Activated naive CD8-positive, alpha-beta T cell treated with anti-CD3 and anti-CD28 coated beads, Interleukin-2, amount 50 U/mL, for 16 hours (primary cell): ENCODE results near the gene RAB36.

Experiments used
- DNase-seq: peaks from one replicate; pipeline ENCODE4 v3.0.0-alpha.2; 2020; ENCODE audit warnings: low read depth, low spot score

Gene RAB36, protein sequence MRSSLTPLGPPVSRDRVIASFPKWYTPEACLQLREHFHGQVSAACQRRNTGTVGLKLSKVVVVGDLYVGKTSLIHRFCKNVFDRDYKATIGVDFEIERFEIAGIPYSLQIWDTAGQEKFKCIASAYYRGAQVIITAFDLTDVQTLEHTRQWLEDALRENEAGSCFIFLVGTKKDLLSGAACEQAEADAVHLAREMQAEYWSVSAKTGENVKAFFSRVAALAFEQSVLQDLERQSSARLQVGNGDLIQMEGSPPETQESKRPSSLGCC

DNA sequence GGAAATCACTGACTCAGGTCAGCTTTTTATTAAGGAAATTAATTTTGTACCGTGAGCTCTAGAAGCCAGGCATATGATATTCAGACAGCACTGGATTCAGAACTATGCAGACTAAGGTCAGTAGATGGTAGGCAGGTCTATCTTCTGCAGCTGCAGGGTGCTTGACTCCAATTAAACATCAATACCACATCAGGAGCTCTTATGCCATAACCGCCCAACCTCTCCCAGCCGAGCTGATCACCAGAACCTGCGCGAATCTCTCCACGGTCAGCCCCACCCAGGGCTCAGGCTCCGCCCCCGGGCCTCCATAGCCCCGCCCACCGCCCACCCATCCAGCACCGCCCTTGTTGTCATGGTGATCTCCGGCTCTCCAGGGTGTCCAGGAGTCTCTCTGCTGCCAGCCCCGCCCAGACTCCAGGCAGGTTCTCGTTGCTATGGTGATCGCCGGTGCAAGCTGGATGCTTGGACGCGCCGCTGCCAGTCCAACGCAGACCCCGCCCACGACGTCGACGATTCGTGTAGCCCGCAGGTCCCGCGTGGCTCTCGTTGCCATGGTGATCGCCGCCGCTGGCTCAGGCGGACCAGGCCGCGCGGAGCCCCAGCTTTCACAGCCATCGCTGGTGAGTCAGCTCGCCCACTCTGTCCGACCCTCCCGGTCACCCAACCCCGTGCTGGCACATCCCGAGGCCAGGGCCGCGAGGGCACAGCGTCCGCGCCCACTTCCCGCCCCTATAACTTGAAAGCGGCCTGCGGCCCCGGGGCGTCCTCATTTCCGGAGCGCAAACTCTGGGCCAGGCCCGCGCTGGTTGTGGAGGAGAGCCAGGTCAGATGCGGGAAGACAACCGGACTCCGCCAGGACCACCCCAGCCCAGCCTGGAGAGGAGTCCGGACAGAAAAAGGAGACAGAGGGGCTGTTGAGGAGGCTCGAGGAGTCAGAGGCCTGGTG, at the start of gene RAB36:
TSS of gene RAB36 (plus strand) at position 546 of the 946 bp plus-strand sequence. CDS start 1,140 bp downstream, outside the sequence.
- peak; percentile 39 for DNase-seq

DNA sequence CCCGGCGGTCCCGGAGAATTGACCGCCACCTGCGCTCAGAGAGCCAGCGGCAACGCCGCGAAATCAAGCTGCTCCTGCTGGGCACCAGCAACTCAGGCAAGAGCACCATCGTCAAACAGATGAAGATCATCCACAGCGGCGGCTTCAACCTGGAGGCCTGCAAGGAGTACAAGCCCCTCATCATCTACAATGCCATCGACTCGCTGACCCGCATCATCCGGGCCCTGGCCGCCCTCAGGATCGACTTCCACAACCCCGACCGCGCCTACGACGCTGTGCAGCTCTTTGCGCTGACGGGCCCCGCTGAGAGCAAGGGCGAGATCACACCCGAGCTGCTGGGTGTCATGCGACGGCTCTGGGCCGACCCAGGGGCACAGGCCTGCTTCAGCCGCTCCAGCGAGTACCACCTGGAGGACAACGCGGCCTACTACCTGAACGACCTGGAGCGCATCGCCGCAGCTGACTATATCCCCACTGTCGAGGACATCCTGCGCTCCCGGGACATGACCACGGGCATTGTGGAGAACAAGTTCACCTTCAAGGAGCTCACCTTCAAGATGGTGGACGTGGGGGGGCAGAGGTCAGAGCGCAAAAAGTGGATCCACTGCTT, 49.4 kb upstream of the RAB36 start:
- DNase-seq: no peak

DNA sequence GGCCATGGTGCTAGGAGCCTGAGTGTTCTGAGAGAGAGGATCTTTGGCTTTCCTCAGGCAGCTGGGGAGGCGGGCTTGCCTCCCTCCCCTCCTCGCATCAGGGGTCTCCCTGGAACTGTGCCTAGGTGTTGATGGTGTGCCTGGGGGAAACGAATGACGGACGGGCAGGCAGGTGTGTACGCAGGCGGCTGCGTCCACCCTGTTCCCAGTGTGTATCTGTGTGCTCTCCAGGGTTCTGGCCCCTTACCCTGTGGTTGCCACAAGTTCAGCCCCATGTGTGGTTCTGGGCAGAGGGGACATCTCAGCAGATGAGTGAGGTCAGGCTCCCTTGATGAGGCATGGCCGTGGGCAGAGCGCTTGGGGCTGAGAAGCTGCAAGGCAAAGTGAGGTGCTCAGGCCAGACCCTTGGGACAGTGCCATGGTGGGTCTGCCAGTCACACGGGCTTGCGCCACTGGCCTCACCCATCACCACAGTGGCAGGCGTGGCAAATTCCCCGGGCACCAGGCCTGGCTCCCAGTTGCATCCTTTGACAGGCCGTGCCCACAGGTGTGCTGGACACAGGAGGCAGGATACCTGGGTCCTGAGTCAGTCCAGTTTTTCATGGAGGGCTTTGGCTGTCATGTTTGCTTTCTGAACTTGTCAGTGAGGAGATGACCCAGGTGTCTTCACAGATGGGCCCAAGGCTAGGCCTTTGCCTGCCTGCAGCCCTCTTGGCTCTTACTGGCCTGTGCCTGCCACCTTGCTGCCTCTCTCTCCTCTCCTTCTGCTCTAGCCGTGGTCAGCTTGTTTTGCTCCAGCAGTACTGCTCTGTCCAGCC, 47.7 kb upstream of the RAB36 start:
- DNase-seq: no peak

DNA sequence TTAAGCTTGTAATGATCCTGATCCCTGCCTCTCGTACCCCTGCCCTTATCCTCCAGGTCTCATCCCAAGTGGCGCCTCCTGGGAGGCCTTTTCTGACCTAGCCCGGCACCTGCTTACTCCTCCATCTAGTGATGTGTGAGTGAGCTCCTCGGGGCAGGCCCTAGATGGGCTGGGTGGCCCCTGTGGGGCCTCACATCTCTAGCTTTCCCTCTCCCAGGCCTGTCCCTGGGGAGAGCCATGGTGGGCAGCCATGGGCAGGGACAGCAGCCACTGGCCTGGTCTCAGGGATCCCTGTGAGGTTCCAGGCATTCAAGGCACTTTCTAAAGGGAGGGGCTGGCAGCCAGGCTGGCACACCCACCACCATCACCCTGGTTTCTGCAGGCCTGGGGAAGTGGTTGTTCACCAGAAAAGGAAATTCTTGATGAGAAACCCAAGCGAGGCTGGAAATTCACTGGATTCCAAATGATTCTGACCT, 47.0 kb upstream of the RAB36 start:
- DNase-seq: no peak

DNA sequence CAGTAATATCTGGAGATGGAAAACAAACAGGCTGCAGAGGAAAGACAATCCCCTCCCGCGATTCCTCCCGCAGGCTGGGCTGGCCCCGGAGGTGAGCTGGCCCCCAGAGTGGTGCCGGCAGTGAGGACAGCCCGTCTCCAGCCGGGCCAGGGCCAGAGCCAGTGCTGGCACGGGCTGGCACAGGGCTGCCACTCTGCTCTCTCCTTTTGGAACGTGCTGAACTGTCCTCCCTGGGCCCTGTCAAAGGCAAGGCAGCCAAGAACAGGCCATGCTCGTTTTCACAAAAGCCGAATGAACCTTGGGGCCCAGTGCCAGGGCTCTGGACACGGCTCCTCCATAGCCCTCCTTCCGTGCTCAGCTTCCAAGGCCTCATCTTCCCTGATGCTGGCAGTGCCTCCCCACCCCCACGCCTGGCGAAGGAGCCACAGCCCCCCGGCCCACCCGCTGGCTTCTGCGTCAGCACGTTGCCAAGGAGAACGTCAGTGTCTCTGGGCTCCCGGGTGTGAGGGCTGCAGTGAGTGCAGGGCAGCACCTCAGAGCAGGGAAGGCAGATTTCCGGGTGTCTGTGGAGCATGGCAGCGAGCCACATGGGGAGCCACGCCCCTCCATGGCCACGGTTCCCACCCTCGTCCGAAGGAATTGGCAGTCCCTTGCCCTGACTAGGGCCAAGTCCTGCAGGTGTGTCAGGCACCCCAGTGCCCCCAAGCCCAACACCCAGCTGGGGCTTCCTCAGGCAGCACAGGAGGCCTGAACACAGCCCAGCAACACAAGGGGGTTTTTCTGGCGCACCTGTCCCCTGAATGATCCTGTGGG, 46.4 kb upstream of the RAB36 start:
- DNase-seq: no peak

DNA sequence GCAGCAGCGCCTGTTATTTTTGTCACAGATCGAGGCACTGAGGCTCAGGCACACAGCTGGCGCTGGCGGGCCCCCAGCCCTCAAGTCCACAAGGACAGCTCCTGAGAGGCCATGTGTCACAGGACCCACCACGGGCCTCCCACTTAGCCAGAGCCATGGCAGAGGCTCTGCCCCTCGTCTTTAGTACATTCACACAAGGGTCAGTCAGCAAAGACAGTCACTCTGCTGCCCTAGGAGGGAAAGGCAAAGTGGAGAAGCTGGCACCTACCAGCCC, 45.8 kb upstream of the RAB36 start:
- no peak for DNase-seq

DNA sequence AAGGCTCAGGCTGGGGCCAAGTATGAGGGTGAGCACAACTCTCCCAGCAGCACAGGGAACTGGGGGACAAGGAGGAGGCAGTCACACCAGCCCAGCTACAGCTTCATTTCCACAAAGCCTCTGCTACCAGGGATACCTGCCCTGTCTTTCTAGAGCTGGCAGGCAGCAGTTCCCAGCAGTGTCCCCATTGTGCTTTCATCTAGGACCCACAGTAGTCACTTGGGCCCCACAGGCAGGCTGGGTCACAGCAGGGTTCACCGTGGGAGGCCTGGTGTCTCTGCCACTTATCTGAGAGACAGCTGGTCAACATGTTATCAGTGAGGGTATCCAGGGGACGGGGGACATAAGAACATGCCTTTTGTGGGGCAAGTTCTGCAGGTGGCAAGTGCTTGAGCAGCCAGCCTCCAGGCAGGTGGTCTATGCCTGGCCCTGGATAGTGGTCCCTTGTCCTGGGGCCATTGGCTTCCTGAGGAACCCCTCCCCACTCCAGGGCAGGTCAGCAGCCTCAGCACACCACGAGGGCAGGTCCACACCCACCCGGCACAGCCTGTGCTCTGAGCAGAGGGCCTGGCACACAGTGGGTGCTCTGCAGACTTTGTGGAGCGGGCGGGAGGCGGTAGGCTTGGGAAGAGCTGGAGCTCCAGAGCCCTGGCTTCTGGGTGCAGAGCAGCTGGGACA, 45.0 kb upstream of the RAB36 start:
- DNase-seq: no peak

DNA sequence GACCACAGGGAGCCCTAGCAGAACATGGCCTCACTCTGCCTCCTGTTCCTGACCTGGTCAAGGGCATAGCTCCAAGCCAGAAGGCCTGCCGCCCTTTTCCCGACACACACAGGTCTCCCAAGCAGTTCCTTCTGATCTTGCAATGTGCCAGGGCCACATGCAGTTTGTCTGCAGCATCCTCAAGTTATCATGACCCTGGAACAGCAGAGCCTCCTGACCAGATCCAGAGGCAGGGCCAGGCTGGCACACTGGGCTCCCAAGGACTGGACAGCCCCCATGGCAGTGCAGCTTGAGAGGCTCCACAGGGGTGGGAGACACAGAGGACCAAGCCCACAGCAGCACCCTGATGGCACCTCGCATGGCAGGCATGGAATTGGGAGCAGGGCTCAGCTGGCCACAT, 43.8 kb upstream of the RAB36 start:
- DNase-seq: no peak

DNA sequence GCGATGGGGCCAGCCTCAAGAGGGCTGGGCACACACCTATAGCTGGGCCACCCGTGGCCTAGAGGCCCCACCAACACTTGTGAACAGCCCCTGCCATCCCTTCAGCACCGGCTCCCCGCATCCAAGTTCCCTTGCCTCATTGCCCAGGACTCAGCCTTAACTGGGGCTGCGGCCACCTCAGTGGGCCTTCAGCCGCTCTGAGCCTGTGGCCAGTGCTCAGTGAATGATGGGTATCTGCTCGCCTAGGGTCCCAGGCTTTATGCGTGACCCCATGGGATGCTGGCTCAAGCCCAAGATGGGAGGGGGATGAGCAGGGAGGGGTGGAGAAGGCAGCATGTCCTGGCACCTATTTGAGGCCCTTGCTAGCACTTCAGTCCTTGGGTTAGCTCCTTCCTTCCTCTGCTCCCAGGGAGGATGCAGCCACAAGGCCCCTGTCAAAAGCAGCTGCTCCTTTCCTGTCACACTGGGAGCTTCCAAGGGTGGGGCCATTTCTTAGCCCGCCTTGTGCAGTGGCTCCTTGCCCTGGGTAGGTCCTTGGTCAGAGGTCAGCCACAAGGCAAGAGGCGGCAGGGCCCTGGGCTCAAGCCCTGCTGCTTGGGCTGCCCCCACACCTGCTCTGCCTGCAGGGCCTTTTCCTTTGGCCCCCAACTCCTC, 43.1 kb upstream of the RAB36 start:
- DNase-seq: no peak

DNA sequence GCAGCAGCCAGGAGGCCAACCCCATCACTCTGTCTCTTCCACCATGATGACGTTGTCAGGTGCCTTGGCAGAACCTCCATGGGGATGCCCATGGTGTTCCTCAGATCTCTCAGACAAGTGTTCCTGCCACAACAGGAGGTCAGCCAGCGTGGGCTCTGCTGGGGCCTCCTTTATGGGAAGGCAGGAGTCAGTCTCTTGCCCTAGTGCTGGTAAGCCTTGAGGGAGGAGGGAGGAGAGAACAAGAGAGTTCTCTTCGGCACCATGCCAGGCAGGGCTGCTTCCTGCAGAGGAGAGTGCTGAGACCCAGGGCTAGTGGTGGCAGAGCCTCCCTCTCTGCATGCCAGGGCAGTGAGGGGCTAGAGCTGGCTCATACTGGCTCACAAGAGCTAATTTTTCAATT, 42.5 kb upstream of the RAB36 start:
- no peak for DNase-seq

DNA sequence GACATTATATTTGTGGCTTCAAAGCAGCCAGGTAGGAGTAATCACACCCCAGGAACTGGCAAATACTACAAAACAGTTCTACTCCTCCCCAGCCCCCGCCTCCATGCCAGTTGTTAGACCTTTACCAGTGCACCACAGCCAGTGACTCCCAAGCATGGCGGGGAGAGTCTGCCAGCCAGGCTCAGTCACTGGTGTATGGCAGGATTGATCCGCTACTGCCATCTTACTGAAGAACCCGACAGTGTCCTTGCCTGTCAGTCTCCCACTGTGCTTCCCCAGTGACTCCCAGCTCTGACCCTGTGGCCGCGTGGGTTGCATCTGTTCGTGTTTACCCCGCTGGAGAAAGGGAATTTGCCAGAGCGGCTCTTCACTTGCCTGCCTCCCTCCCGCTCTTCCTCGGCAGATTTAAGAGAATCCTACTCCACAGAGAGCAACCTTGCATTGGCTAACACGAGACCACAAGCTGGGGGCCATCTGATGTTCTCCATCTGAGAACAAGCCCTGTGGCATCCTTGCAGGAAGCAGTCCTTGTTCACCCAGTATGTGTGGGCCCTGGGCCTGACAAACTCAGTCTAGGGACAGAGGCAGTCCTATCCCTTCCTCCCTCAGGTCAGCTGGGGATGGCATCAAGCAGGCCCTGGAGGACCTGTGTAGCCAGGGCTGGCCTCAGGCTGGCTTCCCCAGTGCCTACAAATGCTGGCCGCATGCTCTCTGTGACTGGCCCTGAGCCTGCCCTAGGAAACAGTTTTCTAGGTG, 41.9 kb upstream of the RAB36 start:
- no peak for DNase-seq

DNA sequence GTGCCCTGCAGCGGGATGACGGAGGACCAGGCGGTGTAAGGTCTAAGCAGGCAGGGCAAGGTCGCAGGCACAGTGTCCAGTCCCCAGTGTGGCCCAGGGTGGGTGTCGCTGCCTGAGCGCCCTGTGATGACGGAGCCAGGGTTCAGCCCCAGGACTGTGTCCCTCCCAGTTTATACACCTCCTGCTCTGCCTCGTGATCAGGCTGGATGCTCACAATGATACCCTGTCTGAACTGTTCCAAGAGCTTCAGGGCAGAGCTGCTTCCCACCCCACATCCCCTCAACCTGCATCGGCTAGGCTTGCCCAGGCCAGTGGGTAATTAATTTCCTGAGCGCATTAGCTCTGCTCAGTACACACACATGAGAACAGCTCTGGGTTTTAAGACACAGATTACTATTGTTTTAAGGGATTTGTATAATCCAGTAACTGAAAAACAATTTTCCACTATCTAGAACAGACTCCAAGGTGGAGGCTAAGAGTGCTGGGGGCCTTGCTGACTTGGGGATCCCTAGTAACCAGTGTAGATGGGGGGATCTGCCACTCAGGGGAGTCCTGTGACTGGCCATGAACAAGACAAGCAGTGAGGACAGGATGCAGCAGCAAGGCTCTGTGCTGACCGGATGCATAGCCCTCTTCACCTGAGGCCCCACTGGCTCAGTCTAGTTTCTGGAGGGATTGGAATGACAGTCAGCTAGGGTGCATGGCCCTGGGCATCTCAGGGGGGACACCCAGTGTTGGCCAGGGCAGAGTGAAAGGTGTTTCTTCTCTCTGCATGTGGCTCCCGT, 40.9 kb upstream of the RAB36 start:
- DNase-seq: no peak

DNA sequence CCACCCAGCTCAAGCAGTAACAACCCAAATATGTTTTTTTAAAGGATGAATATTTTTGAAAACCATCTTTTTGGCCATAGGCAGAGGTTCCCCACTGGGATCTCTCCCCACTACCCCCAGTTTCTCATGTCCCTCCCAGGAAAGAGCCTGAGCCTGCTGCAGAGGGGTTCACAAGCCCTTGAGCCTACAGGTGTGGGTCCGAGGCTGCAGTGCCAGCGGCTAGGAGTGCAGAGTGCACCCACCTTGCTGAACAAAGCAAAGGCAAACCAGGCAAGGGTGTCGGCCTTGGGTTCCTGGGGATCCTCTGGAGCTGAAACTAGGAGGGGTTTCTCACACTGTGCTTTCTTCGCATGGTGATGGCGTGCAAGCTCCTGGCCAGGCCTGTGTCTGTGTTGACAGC, 40.0 kb upstream of the RAB36 start:
- DNase-seq: no peak

DNA sequence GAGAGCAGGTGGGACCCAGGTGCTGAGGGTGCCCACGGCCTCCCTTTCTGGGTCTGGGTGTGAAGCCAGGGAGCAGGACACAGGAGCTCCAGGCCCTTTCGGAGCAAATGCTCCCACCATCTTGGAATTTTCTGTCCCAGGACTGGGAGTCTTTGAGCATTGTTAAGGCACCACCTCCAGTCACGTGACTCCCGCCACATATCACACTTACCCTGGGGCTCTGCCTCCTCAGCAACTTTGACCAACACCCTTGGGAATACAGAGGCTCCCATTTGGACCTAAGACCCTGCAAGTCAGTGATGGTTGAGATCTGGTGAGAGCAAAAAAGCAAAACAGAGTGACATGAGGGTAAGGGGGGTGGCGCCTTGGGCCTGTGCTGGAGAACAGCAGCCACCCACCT, 39.4 kb upstream of the RAB36 start:
- DNase-seq: no peak

DNA sequence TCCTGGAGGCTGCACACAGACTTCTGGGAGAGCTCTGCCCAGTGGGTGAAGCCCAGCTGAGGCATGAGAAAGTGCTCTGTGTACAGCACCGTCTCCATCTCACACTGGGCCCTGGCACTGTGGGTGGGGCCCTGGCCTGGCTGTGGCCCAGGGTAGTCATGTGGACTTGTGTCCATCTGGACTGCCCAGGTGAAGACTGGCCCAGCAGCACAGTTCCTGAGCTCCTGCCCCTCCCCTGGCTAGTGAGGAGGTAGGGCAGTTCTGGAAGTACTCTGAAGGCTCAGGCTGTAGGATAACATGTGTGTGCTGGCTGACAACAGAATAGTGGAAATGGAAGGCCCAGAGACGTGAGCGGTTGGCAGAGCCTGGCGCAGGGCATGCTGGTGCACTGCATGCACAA, 38.9 kb upstream of the RAB36 start:
- DNase-seq: no peak

DNA sequence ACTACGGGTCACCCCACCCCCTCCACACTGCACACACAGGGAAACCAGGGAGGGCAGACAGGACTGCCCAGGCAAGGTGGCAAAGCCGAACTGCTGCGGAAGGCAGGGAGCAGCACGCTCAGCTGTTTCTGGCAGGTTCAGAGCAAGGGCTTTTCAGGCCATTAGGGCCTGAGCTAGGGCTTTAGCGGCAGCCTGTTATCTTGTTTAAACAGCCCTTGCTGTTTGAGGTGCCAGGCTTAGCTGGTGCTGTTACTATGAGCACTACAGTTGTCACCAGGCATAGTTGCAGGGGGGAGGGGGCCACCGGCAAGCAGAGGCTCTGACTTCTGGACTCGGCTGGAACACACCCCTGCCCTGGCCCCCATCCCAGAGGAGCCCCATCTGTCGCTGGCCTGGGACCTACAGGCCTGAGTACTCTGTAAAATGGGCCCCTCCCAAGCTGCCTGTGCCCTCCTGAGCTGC, 38.3 kb upstream of the RAB36 start:
- DNase-seq: no peak

DNA sequence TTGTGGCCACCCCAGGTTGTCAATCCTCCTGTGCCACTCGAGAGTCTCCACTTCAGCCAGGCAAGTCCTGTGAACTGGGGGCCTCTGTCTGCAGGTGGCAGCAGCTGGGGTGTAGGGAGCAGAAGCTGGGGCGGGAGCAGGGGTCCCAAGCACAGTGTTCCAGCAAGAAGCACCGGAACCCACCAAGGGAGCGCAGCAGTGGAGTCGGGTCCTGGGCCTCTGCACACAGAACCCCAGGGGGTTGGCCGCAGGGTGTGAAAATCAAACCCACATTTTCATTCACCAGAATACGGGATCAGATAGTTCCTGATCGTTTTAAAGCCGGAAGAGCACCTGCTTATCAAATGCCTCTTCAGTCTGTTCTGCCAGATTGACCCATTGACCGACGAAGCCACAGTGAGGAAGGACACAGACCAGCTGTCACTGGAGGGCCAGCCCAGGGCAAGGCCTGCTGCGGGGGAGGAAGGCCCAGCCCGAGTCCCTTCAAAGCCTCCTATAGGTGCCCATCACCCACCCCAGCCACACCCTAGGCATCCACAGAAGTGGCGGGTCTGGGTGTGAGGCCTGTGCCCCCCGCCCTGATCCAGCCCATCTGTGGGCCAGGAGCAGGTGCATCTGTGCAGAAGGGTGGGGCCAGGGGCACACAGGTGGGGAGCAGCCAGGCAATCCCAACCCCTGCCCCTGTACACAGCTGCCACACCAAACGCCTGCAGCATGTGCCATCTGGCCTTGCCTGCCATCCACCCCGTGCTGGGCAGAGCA, 37.6 kb upstream of the RAB36 start:
- DNase-seq: no peak
